Limb (tissue), 2 donors: Measurements from ENCODE around the gene SPINT4.
"Not testable (repeated sequence)": the region's sequence is repeated elsewhere in the genome, so short reads cannot be mapped to it uniquely, and the experiment has no call there.

Experiments
- DNase-seq, 2 donors: peaks; one replicate each; pipeline ENCODE4 v3.0.0-alpha.2; 2016; ENCODE audit errors: extremely low spot score in 2 of 2

The SPINT4 gene

GRCh38 chr20:45722047-45722446, at the start of gene SPINT4:
Gene SPINT4 (plus strand): TSS chr20:45722347. CDS start chr20:45722368, 21 bp downstream.
- DNase-seq: no peak

GRCh38 chr20:45672765-45673164, 49.4 kb upstream of the SPINT4 start:
- DNase-seq: no peak

DNA sequence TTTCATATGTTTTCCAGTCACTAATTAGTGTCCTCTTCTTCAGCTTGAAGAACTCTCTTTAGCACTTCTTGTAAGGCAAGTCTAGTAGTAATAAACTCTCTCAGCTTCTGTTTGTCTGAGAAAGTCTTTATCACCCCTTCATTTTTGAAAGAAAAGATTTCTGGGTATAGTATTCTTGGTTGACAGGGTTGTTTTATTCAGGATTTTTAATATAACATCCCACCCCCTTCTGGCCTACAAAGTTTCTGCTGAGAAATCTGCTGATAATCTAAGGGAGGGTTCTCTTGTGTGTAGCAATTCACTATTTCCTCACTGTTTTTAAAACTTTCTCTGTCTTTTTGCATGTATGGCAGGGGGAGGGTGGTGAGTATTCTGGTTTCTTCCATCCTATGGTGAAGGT, 42.5 kb upstream of the SPINT4 start:
- no peak for DNase-seq

DNA sequence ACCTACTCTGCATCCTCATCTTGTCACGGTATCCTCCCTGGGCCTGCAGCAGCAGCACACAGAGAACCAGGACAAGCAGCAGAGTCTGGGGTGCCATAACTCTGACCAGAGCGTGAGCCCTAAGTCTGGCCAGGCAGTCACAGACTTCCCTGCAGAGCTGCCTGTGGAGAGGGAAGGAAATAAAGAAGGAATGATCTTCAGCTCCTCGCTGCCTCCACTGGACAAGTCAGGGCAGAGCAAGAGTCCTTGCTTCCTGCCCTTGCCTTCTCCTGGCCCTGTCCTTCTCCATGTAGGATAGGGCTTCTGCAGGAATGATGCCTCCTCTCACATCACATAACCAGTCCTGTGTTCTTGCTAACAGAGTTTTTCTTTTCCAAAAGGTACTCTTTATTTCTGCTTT, 36.3 kb upstream of the SPINT4 start:
- DNase-seq: no peak

- not testable (repeated sequence) for DNase-seq
Measured at GRCh38 chr20:45693346-45693745, 28.8 kb upstream of the SPINT4 start.

GRCh38 chr20:45695496-45695895, 26.7 kb upstream of the SPINT4 start:
- DNase-seq: no peak

- DNase-seq: no peak
Measured at GRCh38 chr20:45701104-45701503, 21.0 kb upstream of the SPINT4 start.

GRCh38 chr20:45701873-45702272, 20.3 kb upstream of the SPINT4 start, which contains the start of gene WFDC13:
Gene WFDC13 (plus strand): TSS chr20:45702038. CDS start chr20:45702124, 86 bp downstream.
- DNase-seq: no peak

GRCh38 chr20:45704969-45705637, 17.0 kb upstream of the SPINT4 start, which contains the start of gene WFDC10B:
Gene WFDC10B (minus strand): TSS chr20:45705019. CDS start chr20:45685992, 19,027 bp downstream.
- DNase-seq: no peak

- DNase-seq: not testable (repeated sequence)
Measured at GRCh38 chr20:45716141-45716688, 5.9 kb upstream of the SPINT4 start.

DNA sequence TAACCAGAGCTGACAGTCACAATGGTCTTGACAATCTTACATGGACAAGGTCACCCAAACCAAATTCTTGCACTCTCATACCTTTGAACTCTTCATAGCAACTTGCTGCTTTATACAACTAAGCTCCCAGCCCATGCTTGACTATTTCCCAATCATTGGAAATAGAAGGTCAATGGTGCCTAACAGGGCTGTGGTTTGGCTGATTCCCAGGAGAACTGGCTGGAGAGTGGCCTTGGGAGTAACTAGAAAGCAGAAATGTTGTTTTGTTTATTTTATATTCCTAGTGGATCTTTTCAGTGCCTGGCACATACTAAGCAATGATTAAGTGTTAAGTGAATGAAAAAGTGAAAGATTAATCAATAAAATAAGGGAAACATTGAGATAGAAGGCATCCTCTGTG, 3.0 kb downstream of the SPINT4 start:
- DNase-seq: no peak

- DNase-seq: no peak
Measured at GRCh38 chr20:45727044-45727443, 4.9 kb downstream of the SPINT4 start.

DNA sequence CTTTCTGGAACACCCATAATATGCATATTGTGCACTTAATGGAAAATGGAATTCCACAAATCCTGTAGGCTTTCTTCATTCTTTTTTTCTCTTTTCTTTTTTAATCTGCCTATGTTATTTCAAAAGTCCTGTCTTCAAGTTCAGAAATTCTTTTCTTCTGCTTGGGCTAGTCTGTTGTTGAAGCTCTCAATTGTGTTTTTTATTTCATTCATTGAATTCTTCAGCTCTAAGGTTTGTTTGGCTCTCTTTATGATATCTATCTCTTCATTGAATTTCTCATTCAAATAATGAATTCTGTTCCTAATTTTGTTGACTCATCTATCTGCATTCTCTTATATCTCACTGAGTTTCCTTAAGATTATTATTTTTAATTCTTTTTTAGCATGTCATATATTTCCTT, 10.1 kb downstream of the SPINT4 start:
- no peak for DNase-seq

DNA sequence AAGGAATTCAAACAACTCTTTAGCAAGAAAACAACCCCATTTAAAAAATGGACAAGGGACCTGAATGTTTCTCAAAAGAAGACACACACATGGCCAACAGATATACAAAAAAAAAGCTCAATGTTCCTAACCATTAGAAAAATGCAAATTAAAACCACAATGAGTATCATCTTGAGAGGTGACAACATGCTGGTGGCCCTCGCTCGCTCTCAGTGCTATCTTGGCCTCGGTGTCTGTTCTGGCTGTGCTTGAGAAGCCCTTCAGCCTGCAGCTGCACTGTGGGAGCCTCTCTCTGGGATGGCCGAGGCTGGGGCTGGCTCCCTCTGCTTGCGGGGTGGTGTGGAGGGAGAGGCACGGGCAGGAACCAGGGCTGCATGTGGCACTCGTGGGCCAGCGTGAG, 13.4 kb downstream of the SPINT4 start:
- no peak for DNase-seq

GRCh38 chr20:45735988-45736387, 13.8 kb downstream of the SPINT4 start:
- DNase-seq: no peak

DNA sequence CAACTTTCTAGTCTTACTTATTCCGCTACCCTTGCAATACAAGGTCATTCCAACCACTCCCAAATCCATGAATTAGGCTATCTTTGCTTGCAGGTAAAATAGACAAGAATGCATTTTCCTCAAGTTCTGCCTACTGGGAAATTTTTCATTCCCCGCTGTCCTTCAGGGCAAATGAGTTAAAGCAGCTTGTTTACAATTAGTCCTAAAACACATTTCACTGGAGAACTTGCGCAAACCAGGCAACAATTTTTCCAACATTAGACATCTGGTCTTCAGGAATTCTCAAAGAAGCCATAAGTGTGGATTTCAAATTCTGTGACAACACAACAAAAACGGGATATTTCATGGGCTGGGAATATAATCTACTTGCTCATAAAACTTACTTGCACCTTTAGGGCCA, 20.4 kb downstream of the SPINT4 start:
- no peak for DNase-seq

GRCh38 chr20:45745015-45745414, 22.9 kb downstream of the SPINT4 start:
- DNase-seq: no peak

- no peak for DNase-seq
Measured at GRCh38 chr20:45751721-45752120, 29.6 kb downstream of the SPINT4 start.

GRCh38 chr20:45752746-45753145, 30.6 kb downstream of the SPINT4 start:
- no peak for DNase-seq

GRCh38 chr20:45758096-45758495, 35.9 kb downstream of the SPINT4 start:
- DNase-seq: no peak

GRCh38 chr20:45759921-45760320, 37.8 kb downstream of the SPINT4 start:
- not testable (repeated sequence) for DNase-seq

DNA sequence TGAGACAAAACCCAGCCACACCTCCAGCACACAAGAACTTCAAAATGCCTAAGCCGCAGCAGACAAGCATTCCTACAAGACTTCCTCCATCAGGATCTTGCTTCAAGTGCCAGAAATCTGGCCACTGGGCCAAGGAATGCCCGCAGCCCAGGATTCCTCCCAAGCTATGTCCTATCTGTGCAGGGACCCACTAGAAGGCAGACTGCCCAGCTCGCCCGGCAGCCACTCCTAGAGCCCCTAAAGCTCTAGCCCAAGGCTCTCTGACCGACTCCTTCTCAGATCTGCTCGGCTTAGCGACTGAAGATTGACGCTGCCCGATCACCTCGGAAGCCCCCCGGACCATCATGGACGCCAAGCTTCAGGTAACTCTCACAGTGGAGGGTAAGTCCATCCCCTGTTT, 39.8 kb downstream of the SPINT4 start:
- not testable (repeated sequence) for DNase-seq

DNA sequence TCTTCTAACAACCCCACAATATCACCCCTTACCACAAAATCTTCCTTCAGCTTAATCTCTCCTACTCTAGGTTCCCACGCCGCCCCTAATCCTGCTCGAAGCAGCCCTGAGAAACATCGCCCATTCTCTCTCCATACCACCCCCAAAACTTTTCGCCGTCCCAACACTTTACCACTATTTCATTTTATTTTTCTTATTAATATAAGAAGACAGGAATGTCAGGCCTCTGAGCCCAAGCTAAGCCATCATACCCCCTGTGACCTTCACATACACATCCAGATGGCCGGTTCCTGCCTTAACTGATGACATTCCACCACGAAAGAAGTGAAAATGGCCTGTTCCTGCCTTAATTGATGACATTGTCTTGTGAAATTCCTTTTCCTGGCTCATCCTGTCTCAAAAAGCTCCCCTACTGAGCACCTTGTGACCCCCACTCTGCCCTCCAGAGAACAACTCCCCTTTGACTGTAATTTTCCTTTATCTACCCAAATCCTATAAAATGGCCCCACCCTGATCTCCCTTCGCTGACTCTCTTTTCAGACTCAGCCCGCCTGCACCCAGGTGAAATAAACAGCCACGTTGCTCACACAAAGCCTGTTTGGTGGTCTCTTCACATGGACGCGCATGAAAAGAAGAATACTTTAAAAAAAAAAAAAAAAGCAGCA, 42.6 kb downstream of the SPINT4 start:
- not testable (repeated sequence) for DNase-seq
